Dermis microvascular lymphatic vessel endothelial cell (primary cell): ENCODE measurements around the gene APPL1. TPM values are rescaled to one million over a fixed set of nuclear protein-coding genes. Genes with fewer than 3 reads are reported as not detected.
A peak's percentile ranks its signal among the peaks of the same experiment; 100 is the strongest.
"Not testable (repeated sequence)": the region's sequence is repeated elsewhere in the genome, so short reads cannot be mapped to it uniquely, and the experiment has no call there.

Experiments used
- DNase-seq, 2 donors: peaks; one replicate each; pipeline versions ENCODE4 v3.0.0 to v3.0.0-alpha.2; 2010; ENCODE audit warnings: low read depth in 2 of 2
- total RNA-seq: library from RNA; depleted of rRNA; stranded (reverse); fragments of >200 nt; gene quantifications from 2 replicates; pipeline ENCODE4 v1.2.1, GENCODE V29; 2014

Gene APPL1
- total RNA-seq, 1 donor from 2014 or later: 45.1 TPM

DNA sequence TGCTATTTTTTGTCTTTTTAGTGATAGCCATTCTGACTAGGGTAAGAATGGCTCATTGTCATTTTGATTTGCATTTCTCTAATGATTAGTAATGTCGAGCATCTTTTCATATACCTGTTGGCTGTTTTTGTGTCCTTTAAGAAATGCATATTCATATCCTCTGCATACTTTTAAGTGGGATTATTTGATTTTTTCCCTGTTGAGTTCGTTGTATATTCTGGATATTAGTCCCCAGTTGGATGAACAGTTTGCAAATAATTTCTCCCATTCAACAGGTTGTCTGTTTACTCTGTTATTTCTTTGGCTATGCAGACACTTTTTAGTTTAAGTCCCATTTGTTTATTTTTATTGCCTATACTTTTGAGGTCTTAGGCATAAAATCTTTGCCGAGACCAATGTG is 34.4 kb downstream of the APPL1 start:
- DNase-seq: no peak

DNA sequence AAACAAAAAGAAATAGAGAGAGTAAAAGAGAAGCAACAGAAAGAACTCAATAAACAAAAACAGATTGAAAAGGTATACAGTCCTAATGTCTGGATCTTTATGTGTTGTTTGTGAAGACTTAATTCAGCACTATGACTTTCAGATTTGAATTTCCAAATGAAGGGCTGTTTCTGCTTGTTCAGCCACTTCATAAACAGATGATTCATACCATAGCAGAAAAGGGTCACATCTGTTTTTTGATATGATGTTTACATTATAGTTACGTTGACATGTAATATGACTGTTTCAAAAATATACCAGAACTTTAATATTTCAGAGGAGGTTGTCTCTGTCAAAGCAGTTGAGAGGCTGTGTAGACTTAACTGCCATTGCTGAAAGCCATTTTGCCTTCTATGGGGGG is 40.9 kb downstream of the APPL1 start:
- no peak for DNase-seq

DNA sequence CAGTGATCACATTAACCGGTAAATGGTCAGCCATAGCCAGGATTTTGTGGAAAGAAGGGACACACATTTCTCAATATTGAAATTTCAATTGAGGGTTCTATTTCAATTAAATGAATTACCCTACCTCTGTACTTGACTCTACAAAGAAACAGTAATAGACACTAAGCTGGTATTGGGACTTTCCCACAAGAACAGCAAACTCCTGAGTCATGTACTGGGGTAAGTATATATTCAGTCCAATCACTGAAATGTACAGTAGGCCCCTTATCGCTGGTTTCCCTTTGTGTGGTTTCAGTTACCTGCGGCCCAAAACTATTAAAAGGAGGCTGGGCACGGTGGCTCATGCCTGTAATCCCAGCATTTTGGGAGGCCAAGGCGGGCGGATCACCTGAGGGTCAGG is 47.3 kb downstream of the APPL1 start:
- no peak for DNase-seq

DNA sequence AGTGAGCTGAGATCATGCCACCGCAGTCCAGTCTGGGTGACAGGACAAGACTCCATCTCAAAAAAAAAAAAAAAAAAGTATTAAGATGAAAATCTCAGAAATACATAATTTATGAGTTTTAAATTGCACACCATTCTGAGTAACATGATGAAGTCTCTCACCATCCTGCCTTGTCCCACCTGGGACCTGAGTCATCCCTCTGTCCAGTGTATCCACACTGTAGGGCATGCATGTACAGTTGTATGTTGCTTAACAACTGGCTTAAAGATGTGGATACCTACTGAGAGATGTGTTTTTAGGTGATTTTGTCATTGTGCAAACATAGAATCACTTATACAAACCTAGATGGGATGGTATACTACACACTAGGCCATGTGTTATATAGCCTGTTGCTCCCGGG is 47.9 kb downstream of the APPL1 start:
- no peak for DNase-seq

DNA sequence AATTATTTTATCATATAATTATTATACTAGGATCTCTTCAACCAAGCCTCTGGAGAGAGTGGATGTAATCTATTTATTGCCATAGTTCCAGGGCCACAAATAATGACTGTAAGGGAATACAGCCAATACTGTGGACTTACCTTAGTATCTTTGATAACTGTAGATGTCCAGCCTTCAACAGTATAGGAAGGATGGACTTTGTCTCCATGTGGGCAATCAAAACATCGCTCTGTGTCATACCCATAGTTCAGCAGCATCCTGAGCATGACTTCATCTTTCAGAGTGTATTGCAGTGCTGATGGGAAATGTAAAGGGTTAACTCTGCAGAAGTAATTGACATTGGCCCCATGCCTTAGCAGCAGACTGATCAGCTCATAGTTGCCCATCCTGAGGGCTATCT is 50.7 kb downstream of the APPL1 start:
- DNase-seq: no peak

DNA sequence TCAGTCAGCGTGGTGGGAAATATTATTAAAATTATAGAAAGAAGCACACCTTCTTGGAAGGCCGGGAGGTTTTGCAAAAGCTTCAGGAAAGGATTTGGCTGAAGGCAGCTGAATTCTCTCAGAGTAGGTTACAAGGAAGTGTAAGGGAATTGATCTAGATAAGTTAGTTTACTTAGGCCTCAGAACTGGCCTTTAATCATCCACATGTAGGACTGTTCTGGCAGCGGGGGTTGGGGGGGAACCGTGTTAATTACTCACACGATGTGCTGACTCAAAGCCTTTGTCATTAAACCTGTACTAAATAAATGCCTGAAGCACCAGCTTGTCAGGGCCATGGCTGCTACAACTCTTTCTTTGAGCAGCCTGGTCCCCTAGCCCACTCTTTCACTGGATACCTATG is 52.2 kb downstream of the APPL1 start:
- no peak for DNase-seq

DNA sequence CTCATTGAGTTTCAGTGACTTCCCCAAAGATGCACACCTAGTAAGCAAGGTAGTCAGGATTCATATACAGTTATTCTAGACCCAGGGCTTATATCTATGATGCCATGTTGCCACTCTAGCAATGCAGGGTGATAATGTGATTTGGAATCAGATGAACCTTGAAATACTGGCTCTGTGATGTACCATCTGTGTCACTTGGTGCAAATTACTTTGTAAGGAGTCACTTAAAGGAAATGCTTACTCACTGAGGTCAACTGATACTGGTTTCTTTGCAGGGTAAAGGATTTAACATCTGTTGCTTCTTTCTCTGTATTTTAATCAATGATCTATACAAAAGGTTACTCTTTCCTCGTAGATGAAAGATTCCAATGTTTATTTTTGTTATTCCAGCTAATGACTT is 54.2 kb downstream of the APPL1 start:
- peak in 1 of 2 donors; percentile 4 for DNase-seq

DNA sequence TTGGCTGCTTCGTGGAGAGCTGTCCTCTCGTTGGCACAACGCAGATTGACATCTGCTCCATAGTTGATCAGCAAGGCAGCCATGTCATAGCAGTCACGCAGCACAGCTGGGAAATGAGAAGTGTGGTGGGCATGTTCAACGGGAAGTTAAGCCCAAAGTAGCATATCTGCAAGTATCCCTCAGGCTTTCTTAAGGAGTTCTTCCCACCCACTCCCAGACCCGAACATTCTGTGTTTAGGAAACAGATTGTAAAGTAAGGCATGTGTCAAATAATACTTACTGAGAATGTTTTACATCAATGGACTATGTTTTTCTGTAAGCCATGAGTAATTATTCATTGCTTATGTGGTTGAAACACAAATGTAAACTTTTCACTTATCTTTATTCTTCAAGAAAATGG is 55.8 kb downstream of the APPL1 start:
- no peak for DNase-seq

DNA sequence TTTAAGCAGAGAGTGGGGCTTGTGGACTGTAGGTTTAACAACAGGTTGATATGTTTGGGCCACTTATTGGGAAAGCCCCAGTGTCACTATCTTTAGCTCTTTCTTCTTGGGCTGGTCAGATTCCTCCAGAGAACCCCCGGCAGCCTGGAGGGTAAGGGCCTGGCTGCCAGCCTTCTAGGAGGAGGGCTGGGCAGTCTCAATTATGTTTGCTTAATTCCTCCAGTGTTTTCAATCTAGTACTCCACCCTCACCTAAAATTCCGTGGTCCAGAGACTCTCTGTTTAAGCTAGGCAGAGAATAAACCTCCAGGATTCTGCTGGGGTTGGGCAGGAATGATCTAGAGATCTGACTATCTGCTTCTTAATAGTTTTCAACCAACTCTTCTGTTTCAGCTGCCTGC is 59.7 kb downstream of the APPL1 start:
- no peak for DNase-seq

DNA sequence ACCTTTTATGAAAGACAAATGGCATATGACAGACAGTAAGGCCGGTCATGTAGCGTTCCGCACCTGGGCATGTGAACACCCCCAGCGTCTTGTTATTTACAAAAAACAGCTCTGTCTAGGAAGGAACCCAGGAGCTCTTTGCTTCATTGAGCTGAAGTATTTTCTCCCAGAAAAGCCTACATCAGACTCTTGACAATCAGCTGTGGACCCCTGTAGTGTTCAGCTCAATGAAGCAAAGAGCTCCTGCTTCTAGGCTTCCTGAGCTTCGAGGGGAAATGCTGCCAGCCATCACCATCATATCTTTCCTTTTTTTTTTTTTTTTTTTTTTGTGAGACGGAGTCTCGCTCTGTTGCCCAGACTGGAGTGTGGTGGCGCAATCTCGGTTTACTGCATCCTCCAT is 60.9 kb downstream of the APPL1 start:
- no peak for DNase-seq

DNA sequence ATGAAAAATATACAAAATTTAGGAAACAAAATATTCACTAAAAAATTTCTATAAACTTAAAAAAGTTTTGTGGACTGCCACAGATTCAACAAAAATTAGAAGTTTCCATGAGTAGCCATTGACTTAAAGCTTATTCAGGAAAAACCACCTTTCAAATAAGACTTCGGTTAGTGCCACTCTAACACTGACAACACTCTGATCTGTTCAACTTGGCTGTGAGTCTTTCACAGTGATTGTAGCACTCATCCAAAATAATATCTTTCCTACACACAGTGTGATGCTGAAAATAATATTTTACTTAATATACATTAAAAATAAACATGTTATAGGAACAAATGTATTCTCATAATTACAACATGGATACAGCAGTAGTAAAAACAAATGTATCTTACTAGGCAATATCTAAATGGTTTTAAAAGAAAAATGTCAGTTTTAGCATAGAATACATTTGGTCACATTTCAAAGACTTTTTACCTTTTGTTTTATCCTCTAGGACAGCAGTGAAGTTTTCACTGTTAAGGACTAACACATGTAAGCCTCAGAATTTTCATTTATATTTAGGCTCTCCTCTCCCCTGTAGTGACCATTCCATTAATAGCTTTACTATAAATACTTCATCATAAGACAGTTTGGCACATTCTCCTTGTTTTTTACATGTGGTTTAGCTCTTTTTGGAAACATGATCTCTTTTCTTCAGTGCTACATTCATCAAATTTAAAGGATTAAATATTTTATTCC is 64.8 kb downstream of the APPL1 start, which contains the start of gene ASB14:
TSS of gene ASB14 (minus strand) at position 527 of the 738 bp plus-strand sequence. CDS start 652 bp downstream, outside the sequence.
- no peak for DNase-seq

DNA sequence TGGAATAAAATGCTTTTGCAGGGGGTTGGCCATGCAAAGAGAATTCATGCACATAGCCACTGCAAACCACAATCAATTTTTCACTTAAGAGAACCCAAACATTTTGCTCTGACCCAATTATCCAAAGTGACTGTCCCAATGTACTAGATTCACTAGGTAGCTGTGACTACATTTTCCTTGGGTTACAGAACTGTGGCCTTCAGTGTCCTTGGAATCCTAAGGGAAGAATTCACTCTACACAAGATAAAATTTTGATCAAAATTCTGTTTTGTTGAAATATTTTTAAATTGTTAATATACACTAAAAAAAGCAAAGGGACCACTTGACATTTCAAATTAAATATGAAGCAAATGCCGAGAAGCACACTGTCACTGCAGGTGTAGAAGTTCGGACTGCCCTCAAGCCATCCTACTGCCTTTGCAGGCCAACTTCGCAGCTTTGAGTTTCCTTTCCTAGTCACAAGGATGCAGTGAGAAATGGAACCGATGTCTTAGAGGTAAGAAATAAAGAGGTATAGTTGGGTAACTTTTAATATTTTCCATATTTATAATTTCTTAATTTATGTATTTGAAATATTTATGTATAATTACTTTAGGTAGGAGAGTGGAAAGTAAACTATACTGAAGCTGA is 65.5 kb downstream of the APPL1 start:
- no peak for DNase-seq

DNA sequence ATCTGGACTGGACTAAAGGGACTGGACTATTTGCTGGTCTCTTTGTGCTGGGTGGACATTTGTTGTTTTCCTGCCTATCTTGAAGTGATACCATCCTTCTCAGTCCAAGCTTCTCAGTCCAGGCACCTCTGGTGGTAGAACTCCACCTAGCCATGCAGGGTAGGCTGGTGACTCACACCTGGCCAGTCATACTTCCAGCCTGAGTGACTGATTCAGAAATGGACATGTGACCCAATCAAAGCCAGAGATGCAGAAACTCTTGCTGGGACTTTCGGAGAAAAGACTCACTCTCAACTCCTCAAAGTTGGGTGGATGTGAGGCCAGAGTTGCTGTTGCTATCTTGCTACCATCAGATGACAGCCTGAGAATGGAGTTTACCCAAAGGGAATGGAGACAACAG is 70.5 kb downstream of the APPL1 start:
- DNase-seq: peak in 1 of 2 donors; percentile 16

DNA sequence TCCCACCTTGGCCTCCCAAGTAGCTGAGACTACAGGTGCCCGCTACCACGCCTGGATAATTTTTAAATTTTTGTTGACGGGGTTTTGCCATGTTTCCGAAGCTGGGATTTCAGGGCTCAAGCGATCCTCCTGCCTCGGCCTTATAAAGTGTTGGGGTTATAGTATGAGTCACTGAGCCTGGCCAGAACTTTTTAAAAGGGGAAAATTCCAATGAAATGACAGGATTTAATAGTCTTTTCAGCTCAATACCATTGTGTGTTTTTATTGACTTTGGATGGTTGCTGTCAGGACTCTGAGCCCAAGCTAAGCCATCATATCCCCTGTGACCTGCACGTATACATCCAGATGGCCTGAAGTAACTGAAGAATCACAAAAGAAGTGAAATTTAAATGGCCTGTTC is 76.0 kb downstream of the APPL1 start:
- DNase-seq: not testable (repeated sequence)

DNA sequence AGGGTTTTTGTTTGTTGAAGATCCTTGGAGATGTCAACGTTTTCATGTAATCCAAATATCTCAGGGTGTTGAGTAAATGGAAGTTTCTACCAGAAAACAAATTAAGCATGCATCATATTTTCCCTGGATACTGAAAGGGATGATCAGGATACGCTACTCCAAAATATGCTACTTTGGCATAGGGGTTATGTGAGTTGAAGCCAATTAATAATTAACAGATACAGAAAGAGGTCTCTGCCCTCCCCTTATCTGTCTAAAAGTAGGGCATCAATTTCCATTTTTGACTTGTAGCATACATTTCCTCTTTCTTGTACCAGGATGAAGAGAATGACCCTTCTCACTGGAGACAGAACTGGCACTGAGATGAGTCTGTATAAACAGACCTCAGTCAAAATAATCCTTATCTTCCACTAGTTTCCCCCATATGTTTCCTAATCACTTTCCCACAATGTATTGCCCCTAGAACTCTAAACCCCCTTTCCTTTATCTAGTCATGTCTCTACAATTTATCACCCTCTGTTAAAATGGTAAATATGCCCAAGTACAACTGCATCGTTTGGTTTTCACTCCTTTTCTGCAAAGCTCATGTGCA is 82.3 kb downstream of the APPL1 start:
- DNase-seq: peak in 1 of 2 donors; percentile 34

DNA sequence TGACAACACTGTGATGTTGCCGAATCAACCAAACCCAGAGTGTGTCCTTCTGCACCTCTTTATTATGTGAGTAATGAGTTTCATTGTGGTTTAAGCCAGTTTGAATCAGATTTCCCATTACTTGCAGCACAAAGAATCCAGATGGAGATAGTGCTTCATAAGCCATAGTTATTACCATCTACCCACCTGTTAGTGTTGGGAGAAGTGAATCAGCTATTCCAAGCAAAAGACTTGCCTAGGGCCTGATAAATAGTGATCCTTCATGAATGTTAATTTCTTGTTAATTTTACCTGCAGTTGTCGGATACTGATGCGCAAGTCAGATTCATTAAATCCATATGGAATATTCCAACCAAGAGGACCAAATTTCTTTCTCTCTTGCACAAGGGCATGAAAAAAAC is 86.7 kb downstream of the APPL1 start:
- no peak for DNase-seq

Other genes with a start within 250 kb of the APPL1 start
- 0.25 and 0.39 TPM in 2 replicates for gene SPATA12, start 167.1 kb upstream of the APPL1 start, total RNA-seq
- gene IL17RD, start 62.4 kb upstream of the APPL1 start, total RNA-seq: 0.26 and 0.38 TPM in 2 replicates
- 0.13 and 0.63 TPM in 2 replicates for gene HESX1, start 27.8 kb upstream of the APPL1 start, total RNA-seq
- not detected in 2 replicates for gene ASB14, start 65.0 kb downstream of the APPL1 start, total RNA-seq